KOPT-K1 (cell line): ENCODE measurements around the gene RCAN1.
"Not testable (repeated sequence)": the region's sequence is repeated elsewhere in the genome, so short reads cannot be mapped to it uniquely, and the experiment has no call there.

Experiments
- H3K27ac ChIP-seq: fragments of 200-600 bp; sonication (generic); 2 replicates; pipeline ENCODE4 v1.5.1; 2016; ENCODE audit warnings: antibody characterized with exemption, mild to moderate bottlenecking, low read depth, low read length; ENCODE audit not compliant: poor library complexity, severe bottlenecking
- H3K36me3 ChIP-seq: fragments of 200-600 bp; sonication (generic); 2 replicates; pipeline ENCODE4 v1.5.1; 2017; ENCODE audit warnings: antibody characterized with exemption, mild to moderate bottlenecking, low read length, moderate library complexity; ENCODE audit not compliant: insufficient read depth
- H3K9me3 ChIP-seq: fragments of 200-600 bp; sonication (generic); 2 replicates; pipeline ENCODE4 v1.5.1; 2017; ENCODE audit warnings: antibody characterized with exemption, low read length, mild to moderate bottlenecking; ENCODE audit not compliant: insufficient read depth, poor library complexity, severe bottlenecking

RCAN1 gene

GRCh38 chr21:34571994-34572393, 42.9 kb downstream of the RCAN1 start:
- Histone ChIP-seq H3K27ac (no peak overlapping the region), H3K9me3 (peaks cover 8% of the 10 kb centered on the region), H3K36me3 (no peaks in the 10 kb centered on the region)

GRCh38 chr21:34570313-34570712, 44.6 kb downstream of the RCAN1 start:
- no peak overlapping the region for H3K27ac ChIP-seq
- peaks cover 8% of the 10 kb centered on the region for H3K9me3 ChIP-seq
- no peaks in the 10 kb centered on the region for H3K36me3 ChIP-seq

- no peak overlapping the region for H3K27ac ChIP-seq
- no peaks in the 10 kb centered on the region for H3K36me3 ChIP-seq
- peaks cover 8% of the 10 kb centered on the region for H3K9me3 ChIP-seq
These were observed 45.4 kb downstream of the RCAN1 start for GRCh38 chr21:34569381-34569979.

DNA sequence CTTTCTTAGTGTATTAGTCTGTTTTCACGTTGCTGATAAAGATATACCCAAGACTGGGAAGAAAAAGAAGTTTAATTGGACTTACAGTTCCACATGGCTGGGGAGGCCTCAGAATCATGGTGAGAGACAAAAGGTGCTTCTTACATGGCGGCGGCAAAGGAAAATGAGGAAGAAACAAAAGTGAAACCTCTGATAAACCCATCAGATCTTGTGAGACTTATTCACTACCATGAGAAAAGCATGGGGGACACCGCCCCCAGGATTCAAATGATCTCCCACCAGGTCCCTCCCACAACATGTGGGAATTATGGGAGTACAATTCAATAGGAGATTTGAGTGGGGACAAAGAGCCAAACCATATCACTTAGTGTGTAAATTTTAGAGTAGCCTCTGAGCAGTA, 46.1 kb downstream of the RCAN1 start:
- H3K9me3 ChIP-seq, H3K36me3 ChIP-seq, H3K27ac ChIP-seq: not testable (repeated sequence)

DNA sequence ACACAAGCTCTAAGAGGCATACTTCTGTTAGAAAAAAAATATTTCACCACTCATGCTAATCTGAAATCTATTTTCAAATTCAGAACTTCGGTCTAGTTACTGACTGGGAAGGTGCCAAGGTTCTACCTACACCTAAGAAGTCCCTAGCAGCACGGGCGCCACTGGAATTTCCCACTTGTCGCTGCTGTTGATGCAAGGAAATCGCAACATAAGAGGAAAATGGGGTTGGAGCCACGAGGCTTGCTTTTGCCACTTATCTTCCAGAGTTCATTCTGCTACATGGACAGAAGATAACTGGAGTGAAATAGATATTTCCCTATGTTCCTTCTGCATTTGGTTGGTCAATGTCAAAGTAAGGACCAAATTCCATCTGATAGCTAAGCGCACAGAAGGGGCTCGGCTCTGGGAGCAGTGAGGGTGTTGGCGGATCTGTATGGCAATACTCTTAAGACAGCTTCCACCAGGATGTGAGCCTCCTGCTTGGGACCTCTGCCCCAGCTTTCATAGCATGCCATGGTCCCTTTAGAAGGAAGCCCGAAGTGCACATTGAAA, 47.2 kb downstream of the RCAN1 start:
- Histone ChIP-seq H3K36me3 (no peaks in the 10 kb centered on the region), H3K27ac (no peak overlapping the region), H3K9me3 (peaks cover 8% of the 10 kb centered on the region)

DNA sequence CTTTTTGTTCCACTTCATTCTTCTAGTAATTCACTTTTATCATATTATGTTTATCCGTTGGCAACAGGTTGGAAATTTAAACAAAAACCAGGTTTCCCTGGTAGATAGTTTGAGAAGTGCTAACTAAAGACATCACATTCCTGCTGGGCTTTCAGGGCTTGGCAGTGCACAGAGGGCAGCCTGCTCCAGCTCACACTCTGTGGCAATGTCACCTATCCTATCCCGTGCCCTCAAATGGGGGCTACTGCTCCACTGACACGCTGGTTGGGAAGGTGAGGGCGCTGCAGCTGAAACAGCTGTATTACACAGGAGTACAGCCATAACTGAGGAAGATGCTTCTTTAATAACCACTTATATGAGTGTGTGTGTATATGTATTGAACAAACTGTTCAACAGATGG, 49.7 kb downstream of the RCAN1 start:
- Histone ChIP-seq H3K9me3 (no peaks in the 10 kb centered on the region), H3K36me3 (no peaks in the 10 kb centered on the region), H3K27ac (no peak overlapping the region)

DNA sequence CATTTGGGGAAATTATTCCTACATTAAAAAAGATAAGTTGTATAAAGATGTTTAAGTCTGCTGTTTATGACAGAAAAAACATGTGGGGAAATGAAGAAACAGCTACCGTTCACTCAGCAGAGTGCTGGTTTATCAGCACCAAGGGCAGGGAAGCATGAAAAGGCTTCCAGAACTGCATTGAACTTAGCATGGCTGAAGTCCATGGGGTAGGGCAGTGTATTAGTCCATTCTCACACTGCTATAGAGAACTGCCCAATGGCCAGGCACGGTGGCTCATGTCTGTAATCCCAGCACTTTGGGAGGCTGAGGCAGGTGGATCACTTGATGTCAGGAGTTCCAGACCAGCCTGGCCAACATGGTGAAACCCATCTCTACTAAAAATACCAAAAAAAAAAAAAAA, 51.5 kb downstream of the RCAN1 start:
- H3K9me3 ChIP-seq, result not testable (repeated sequence)

DNA sequence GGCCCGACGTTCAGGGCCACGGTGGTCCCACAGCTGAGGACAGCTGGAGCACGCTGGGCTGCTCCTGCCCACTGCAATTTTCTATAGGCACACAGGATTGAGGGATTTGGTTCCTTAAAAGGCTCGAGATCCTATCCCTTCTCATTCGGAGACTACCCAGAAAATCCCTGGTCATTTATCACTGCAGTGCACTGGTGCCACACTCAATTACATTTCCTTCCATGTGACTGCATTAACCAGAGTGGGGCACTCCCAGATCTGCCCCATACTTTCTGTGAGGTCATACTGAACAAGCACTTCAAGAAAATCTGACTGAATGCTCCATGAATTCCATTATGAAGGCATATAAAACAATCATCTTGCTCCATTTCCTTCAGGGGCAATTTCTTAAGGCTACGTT, 53.1 kb downstream of the RCAN1 start:
- Histone ChIP-seq H3K9me3 (no peaks in the 10 kb centered on the region), H3K36me3 (no peaks in the 10 kb centered on the region), H3K27ac (no peak overlapping the region)

More for the DNA sequence above, 51.5 kb downstream of the RCAN1 start:
- H3K27ac ChIP-seq, H3K36me3 ChIP-seq: not testable (repeated sequence)

GRCh38 chr21:34560609-34561008, 54.3 kb downstream of the RCAN1 start:
- Histone ChIP-seq H3K9me3 (peaks cover under 1% of the 10 kb centered on the region), H3K36me3 (no peaks in the 10 kb centered on the region), H3K27ac (no peak overlapping the region)

GRCh38 chr21:34560021-34560420, 54.9 kb downstream of the RCAN1 start:
- H3K9me3 ChIP-seq, result peaks cover 7% of the 10 kb centered on the region
- H3K27ac ChIP-seq, result no peak overlapping the region
- H3K36me3 ChIP-seq, result no peaks in the 10 kb centered on the region

- Histone ChIP-seq H3K9me3 (peaks cover 15% of the 10 kb centered on the region), H3K27ac (no peak overlapping the region), H3K36me3 (no peaks in the 10 kb centered on the region)
These were observed 55.8 kb downstream of the RCAN1 start for GRCh38 chr21:34559089-34559631.

- Histone ChIP-seq H3K36me3 (no peaks in the 10 kb centered on the region), H3K9me3 (peaks cover 16% of the 10 kb centered on the region), H3K27ac (no peak overlapping the region)
These were observed 56.7 kb downstream of the RCAN1 start for GRCh38 chr21:34558166-34558565.

- no peak overlapping the region for H3K27ac ChIP-seq
- no peaks in the 10 kb centered on the region for H3K36me3 ChIP-seq
These were observed 57.7 kb downstream of the RCAN1 start for GRCh38 chr21:34557261-34557660.

GRCh38 chr21:34554670-34555069, 60.2 kb downstream of the RCAN1 start:
- not testable (repeated sequence) for H3K36me3 ChIP-seq, H3K27ac ChIP-seq
- H3K9me3 ChIP-seq, result peaks cover 16% of the 10 kb centered on the region

More at GRCh38 chr21:34557261-34557660, 57.7 kb downstream of the RCAN1 start:
- H3K9me3 ChIP-seq, result peaks cover 16% of the 10 kb centered on the region

DNA sequence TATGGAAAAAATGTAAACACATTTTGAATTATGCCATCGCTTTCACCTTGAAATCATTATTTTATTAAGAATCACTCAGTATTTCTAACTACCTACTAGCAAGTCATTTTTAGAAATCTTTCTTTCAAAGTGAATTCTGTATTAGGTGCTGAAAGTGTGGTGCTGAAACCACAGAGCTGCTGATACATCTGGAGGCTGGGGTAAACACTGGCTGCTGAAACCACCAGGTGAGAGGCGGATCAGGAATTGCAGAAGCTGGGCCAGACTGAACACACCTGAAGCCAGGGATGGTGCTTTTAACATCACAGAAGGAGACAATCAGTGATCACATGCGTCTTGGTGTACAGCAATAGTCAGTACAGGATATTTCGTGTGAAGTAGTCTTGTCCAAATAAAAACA, 60.7 kb downstream of the RCAN1 start:
- H3K9me3 ChIP-seq, result peaks cover 16% of the 10 kb centered on the region
- no peak overlapping the region for H3K27ac ChIP-seq
- H3K36me3 ChIP-seq, result no peaks in the 10 kb centered on the region
